Stimulated activated CD4-positive, alpha-beta T cell treated with anti-CD3 and anti-CD28 coated beads, Interleukin-12 subunit alpha, Interleukin-12 subunit beta, amount 100 ng/mL, for 24 hours (primary cell): ENCODE data around the gene OSTF1.
A peak's percentile ranks its signal among the peaks of the same experiment; 100 is the strongest.

Experiments used
- DNase-seq, 2 experiments: peaks; one replicate each; pipeline ENCODE4 v3.0.0-alpha.2; 2020; ENCODE audit warnings: low read depth in 2 of 2

Gene OSTF1

DNA sequence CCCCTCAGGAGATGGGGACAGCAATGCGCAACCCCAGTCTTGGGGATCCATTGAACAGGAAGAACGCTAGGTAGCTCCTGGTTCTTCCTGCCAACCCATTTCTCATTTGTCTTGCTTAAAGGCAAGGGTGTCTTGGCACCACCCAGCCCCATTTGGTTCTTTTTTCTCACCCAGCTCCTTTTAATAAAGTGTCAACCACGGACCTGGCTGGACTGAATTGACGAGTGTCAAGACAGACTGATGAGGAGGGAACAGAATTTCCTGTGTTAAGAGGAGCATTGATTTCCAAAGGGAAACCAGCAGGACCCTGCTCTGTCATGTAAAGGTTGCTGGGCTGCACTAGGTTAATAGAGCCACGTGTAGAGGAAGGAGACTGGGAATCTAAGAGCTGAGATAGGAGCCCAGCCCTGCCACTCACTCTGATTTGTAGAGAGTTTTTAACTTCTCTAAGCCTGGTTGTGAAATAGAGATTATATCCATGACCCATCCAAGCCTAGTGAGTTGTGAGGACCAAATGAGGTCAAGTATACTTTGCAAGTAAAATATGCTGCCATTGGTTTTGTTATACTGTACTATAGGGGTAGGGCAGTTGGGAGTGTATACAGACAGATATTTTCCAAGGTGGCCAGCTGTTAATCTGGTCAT lies 33.7 kb downstream of the OSTF1 start:
- no peak for DNase-seq

GRCh38 chr9:75123696-75124095 lies 35.4 kb downstream of the OSTF1 start:
- no peak for DNase-seq

DNA sequence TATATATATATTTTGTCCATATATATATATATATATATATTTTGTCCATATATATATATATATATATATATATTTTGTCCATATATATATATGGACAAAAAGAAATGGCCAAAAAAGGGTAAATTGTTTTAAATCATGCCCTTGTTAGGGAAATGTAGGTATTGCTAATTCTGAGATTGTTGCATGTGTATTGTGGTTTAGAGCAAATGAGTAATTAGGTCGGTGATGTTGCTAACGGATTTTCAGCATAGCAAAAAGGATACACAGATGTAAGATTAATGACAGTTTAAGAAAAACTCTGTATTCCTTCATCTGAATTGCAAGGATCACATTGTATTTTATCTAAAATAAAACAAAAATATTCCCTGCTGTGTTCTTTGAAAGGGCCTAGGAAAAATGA lies 40.2 kb downstream of the OSTF1 start:
- DNase-seq, result no peak

GRCh38 chr9:75130172-75130571 lies 41.9 kb downstream of the OSTF1 start:
- no peak for DNase-seq

- DNase-seq, result no peak
Measured at GRCh38 chr9:75130621-75131230, 42.4 kb downstream of the OSTF1 start.

DNA sequence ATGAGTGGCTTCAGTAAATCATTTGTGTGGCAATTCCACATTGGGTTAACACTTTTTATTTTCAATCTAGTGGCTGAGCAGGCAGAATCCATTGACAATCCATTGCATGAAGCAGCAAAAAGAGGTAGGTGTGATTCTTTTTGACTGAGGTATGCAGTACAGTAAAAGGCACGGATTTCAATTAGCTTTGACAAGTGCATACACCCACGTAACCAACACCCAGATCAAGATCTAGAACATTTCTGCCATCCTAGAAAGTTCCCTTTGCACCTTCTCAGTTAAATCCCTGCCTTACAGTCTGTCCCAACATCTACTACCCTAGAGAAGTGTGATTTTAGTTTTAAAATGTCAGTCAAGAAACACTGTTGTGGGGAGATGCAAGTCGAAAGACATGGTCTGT lies 43.4 kb downstream of the OSTF1 start:
- DNase-seq, result no peak

DNA sequence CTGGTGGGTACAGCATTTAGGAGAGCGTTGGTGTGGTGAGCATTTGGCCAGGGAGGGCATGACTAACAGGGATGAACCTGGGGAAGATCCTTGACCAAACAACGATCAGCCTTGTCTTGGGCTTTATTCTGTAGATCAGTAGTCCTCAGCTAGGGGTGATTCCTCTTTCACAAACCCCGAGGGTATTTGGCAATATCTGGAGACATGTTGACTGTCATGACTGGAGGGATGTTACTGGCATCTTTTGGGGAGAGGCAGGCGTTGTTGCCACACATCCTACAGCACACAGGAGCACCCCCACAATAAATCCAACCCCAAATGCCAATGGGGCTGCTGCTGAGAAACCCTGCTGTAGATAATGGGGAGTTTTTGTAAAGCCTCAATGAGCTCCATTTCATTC lies 43.9 kb downstream of the OSTF1 start:
- DNase-seq, result no peak

- DNase-seq, result no peak
Measured at GRCh38 chr9:75133396-75133795, 45.1 kb downstream of the OSTF1 start.

DNA sequence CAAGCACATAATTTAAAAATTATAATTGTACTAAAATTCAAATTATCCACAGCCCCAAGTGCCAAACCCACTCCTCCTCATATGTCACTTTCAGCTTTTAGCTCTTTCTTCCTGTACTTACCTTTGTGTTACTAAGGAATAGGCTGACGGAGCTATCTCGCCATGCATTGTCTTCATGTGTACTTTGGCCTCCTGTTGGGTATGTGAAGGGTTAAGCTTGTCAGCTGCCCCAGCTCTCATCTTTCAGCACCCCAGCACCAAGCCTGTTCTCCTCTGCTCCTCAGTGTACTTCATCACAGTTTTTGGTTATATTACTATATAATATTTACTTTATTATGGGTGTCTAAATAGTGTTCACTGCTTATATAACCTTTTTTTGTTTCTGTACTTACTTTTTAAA lies 46.2 kb downstream of the OSTF1 start:
- DNase-seq, result no peak

GRCh38 chr9:75138260-75139040 lies 50.1 kb downstream of the OSTF1 start:
- DNase-seq, result no peak

GRCh38 chr9:75139201-75139600 lies 50.9 kb downstream of the OSTF1 start:
- DNase-seq, result no peak

GRCh38 chr9:75140261-75140660 lies 51.9 kb downstream of the OSTF1 start:
- no peak for DNase-seq

DNA sequence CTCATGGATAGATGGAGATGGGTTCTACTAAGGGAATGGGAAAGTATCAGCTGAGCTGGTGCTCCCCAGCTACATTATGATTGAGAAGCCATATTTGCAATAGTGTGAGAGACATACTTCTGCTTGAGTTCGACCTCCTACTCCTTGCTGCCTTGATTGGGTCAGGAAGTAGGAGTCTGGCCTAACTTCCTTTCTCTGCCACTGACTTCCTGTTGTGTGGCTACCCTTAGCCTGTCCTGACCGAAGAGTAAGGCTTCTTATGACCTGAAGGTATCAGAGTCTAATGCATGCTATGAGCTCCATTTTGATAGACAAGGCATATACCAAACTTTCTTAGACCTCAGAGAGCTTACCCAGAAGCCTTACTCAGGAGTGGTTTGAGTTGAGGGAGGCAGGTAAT lies 53.9 kb downstream of the OSTF1 start:
- no peak for DNase-seq

DNA sequence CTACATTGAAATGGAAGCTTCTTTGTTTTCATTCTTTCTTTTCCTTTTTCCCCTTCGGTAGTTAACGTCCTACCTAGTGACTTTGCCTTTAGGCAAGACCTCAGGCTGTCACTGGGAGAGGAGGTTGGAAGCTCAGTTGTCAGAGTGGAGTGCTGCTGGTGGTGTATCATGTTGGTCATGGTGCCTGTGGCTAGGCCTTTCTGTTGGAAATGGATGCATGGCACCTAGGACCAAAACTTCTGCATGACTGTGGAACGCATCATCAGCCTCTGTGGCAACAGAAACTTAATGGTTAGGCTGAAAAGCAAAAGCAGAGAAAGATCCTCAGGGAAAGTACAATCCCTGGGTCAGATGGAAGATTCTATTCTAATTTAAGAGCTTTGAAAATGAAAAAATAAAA lies 57.9 kb downstream of the OSTF1 start:
- no peak for DNase-seq

DNA sequence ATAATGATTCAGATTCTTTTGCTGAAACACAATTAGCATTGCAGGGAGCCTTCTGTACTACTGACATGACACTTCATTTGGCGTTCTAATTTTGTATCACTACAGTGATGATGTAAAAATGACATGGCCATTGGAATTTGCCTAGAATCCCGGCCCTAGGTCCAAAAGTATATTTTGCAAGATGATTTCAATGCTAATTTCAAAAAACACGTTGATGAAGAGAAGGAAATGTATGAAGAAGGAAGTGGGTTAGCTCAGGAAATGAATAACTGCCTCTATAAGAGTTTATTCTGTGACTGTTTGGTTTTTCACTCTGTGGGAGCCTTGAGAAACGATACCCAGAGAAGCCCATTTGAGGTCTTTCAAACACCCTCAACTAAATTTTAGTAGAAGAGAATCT lies 59.3 kb downstream of the OSTF1 start:
- no peak for DNase-seq

DNA sequence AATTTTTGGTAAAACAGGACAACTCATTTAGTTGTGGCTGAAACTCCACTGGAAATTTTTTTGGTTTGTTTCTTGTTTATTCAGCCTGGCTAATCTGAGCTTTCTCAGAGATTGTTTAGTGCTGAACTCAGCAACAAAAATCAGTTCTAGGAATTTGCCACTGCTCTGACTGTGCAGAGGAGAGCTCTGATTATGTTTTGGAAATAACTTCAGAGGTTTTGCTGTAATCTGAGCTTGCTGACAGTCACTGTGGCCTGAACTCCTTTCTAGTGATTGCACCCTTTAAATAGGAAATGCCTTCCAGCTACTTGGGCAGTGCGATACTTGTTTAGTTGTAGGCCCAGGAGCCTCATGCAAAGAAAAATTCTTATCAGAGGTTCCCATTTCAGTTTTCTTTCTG lies 60.2 kb downstream of the OSTF1 start:
- DNase-seq, result no peak

- DNase-seq, result no peak
Measured at GRCh38 chr9:75149841-75150241, 61.5 kb downstream of the OSTF1 start.

- no peak for DNase-seq
Measured at GRCh38 chr9:75150512-75150911, 62.2 kb downstream of the OSTF1 start.

- peak in 1 of 2 experiments; percentile 28 for DNase-seq
Measured at GRCh38 chr9:75152416-75152815, 64.1 kb downstream of the OSTF1 start.

DNA sequence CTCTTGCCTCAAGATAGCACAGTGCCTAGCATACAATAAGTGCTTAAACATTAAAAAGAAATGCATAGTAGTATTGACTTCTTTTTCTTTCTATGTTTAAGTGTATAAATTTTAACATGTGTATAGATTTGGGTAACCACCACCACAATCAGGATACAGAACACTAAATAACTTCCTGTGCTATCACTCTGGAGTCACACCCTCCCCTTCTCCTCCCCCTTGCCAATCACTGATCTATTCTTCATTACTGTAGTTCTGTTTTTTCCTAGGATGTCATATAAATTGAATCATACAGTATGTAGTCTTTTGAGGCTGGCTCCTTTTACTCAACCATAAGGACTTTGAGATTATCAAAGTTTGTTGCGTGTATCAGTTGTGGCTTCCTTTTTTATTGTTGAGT lies 68.5 kb downstream of the OSTF1 start:
- DNase-seq, result no peak

DNA sequence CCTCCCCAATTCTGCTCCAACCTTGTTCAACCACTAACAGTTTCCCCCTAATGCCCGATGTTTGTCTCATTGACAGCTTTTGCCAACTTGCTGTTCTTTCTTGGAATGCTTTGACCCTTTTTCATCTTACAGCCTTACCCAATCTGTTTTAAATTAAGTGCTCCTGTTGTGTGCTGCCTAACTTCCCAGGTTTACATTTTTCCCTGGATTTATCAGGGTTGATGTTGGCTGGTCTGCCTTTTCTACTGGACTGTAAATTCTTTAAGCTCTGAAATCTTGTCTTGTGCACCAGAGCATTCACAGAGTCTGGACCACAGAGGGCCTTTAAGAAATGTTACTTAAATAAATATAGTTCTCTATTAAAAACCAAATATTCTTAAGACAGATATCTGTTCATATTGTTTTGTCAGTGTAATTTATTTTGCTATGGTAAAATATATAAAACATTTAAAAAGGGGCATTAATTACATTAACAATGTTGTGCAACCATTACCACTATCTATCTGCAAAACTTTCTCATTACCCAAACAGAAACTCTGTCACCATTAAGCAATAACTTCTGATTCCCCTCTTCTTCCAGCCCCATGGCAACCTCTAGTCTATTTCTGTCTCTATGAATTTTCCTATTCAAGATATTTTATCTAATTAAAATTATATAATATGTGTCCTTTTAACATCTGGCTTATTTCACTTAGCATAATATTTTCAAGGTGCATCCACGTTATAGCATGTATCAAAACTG lies 73.0 kb downstream of the OSTF1 start:
- no peak for DNase-seq

DNA sequence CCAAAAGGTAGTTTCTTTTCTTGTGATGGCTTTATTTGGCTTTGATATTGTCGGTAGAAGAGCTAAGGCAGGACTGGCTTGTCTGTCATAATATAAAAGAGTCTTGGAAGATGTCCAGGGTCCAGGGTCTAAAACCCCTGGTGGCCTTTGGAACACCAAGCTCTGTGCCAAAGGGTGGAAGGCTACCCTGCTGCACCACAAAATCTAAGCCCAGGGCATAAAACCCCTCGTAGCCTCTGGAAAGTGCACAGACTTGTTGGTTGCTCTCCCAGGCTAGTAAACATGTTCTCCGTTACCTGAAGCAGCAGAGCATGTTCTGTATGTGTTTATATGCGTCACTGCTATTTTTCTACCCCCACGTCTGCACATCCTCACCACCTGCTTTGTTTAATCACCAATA lies 75.5 kb downstream of the OSTF1 start:
- DNase-seq, result no peak

- no peak for DNase-seq
Measured at GRCh38 chr9:75164573-75164972, 76.3 kb downstream of the OSTF1 start.
